ENCODE measurements around the gene ZNF367.

ZNF367 gene

DNA sequence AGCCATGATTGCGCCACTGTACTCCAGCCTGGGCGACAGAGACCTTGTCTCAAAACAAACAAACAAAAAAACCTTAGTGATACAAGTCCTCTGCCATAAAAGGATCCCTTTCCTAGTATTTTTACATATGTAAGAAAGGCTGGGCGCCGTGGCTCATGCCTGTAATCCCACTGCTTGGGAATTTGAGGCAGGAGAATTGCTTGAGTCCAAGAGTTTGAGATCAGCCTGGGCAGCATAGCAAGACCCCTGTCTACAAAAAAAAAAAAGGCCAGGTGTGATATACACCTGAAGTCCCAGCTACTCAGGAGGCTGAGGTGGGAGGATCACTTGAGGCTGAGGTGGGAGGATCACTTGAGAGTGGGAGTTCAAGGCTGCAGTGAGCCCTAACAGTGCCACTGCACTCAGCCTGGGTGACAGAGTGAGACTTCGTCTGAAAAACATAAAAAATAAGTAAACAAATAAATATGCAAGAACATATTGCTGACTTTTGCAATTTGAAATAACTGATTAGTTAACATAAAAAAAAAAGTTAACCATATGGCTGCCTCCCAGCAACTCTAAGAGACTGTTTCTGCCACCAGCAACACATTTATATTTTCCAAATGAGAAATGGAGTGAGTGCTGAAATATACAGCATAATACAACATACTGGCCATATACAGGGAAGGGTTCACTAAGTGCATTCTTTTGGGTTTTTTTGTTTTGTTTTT lies 6.9 kb downstream of the ZNF367 start:
- TF ChIP-seq SIN3A (IDR thresholded peaks at IDR 0.05; ENCODE audit: borderline replicate concordance, insufficient read depth, low read length) (no peak), TAF1 (IDR thresholded peaks at IDR 0.05; ENCODE audit: borderline replicate concordance, insufficient read depth, low read length) (no peak), POLR2AphosphoS5 (IDR thresholded peaks at IDR 0.05; ENCODE audit: low read depth, low read length) (no peak), FOXP2 (optimal IDR thresholded peaks at IDR 0.05; ENCODE audit: borderline replicate concordance, extremely low read depth, extremely low read length, insufficient read depth) (no peak)
- TF ChIP-seq, protein P1, sequence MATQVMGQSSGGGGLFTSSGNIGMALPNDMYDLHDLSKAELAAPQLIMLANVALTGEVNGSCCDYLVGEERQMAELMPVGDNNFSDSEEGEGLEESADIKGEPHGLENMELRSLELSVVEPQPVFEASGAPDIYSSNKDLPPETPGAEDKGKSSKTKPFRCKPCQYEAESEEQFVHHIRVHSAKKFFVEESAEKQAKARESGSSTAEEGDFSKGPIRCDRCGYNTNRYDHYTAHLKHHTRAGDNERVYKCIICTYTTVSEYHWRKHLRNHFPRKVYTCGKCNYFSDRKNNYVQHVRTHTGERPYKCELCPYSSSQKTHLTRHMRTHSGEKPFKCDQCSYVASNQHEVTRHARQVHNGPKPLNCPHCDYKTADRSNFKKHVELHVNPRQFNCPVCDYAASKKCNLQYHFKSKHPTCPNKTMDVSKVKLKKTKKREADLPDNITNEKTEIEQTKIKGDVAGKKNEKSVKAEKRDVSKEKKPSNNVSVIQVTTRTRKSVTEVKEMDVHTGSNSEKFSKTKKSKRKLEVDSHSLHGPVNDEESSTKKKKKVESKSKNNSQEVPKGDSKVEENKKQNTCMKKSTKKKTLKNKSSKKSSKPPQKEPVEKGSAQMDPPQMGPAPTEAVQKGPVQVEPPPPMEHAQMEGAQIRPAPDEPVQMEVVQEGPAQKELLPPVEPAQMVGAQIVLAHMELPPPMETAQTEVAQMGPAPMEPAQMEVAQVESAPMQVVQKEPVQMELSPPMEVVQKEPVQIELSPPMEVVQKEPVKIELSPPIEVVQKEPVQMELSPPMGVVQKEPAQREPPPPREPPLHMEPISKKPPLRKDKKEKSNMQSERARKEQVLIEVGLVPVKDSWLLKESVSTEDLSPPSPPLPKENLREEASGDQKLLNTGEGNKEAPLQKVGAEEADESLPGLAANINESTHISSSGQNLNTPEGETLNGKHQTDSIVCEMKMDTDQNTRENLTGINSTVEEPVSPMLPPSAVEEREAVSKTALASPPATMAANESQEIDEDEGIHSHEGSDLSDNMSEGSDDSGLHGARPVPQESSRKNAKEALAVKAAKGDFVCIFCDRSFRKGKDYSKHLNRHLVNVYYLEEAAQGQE (IDR thresholded peaks at IDR 0.05; ENCODE audit: insufficient read depth in 1 of 2, low read depth in 2 of 2, low read length in 2 of 2), result no peak

DNA sequence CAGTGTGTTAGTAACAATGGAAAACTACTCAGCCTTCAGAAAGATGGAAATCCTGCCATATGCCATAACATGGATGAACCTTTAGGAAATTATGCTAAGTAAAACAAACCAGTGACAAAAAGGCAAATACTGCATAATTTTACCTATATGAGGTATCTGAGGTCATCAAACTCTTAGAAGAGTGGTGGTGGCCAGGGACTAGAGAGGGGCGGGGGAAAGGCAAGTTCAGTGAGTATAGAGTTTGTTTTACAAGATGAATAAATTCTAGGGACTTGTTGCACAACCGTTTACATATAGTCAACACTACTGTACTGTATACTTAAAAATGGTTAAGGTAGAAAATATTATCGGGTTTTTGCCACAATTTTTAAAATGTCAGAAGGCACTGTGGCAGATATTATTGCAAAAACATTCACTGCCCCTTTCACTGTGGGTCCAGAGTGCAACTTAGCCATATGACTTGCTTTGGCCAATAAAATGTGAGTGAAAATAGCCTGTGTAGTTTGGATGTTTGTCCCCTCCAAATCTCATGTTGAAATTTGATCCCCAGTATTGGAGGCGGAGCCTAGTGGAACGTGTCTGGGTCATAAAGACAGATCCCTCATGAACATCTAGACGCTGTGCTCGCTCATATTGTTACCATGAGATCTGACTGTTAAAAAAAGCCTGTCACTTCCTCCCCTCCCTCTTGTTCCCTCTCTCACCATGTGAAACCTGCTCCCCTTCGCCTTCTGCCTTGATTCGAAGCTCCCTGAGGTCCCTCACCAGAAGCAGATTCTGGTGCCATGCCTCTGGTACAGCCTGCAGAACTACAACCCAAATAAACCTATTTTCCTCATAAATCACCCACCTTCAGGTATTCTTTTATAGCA lies 9.5 kb downstream of the ZNF367 start:
- TF ChIP-seq TAF1 (IDR thresholded peaks at IDR 0.05; ENCODE audit: borderline replicate concordance, insufficient read depth, low read length) (no peak), POLR2AphosphoS5 (IDR thresholded peaks at IDR 0.05; ENCODE audit: low read depth, low read length) (no peak), FOXP2 (optimal IDR thresholded peaks at IDR 0.05; ENCODE audit: borderline replicate concordance, extremely low read depth, extremely low read length, insufficient read depth) (no peak), SIN3A (IDR thresholded peaks at IDR 0.05; ENCODE audit: borderline replicate concordance, insufficient read depth, low read length) (no peak)
- TF ChIP-seq, protein P1 (IDR thresholded peaks at IDR 0.05; ENCODE audit: insufficient read depth in 1 of 2, low read depth in 2 of 2, low read length in 2 of 2), result no peak

DNA sequence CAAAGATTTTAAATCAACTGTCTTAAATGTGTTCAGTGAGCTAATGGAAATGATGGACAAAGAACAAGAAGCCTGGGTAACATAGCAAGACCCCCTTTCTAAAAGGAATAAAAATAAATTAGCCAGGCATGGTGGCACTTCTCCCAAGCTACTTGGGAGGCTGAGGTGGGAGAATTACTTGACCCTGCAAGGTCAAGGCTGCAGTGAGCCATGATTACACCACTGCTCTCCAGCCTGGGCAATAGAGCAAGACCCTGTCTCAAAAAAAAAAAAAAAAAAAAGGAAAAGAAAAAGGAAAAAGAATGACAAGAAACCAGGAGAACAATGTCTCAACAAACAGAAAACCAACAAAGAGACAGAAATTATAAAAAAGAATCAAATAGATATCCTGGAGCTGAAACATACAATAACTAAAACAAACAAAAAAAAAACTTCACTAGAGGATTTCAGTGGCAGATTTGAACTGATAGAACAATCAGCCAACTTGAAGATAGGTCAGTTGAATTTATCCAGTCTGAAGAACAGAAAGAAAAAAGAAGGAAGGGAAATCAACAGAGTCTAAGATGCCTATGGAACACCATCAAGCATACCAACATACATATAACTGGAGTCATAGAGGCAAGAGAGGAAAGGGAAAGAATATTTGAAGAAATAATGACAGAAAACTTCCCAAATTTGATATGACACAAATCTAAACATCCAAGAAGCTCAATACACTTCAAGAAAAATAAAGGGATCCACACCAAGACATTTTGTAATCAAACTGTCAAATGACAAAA lies 17.8 kb downstream of the ZNF367 start:
- no peak for TF ChIP-seq POLR2AphosphoS5 (IDR thresholded peaks at IDR 0.05; ENCODE audit: low read depth, low read length)
- TF ChIP-seq SIN3A (IDR thresholded peaks at IDR 0.05; ENCODE audit: borderline replicate concordance, insufficient read depth, low read length), result no peak
- TF ChIP-seq FOXP2 (optimal IDR thresholded peaks at IDR 0.05; ENCODE audit: borderline replicate concordance, extremely low read depth, extremely low read length, insufficient read depth), result no peak
- no peak for TF ChIP-seq TAF1 (IDR thresholded peaks at IDR 0.05; ENCODE audit: borderline replicate concordance, insufficient read depth, low read length)

DNA sequence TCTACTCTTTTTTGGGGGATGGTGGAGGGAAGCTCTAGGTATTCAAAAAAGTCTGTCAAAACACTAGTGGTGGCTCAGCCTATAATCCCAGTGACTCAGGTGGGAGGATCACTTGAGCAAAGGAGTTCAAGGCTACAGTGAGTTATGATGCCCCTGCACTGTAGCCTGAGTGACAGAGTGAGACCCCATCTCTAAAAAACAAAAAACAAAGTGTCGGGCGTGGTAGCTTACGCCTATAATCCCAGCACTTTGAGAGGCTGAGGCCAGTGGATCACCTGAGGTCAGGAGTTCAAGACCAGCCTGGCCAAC lies 18.9 kb downstream of the ZNF367 start:
- no peak for TF ChIP-seq POLR2AphosphoS5 (IDR thresholded peaks at IDR 0.05; ENCODE audit: low read depth, low read length)
- TF ChIP-seq, protein P1 (IDR thresholded peaks at IDR 0.05; ENCODE audit: insufficient read depth in 1 of 2, low read depth in 2 of 2, low read length in 2 of 2), result no peak
- no peak for TF ChIP-seq FOXP2 (optimal IDR thresholded peaks at IDR 0.05; ENCODE audit: borderline replicate concordance, extremely low read depth, extremely low read length, insufficient read depth)
- TF ChIP-seq TAF1 (IDR thresholded peaks at IDR 0.05; ENCODE audit: borderline replicate concordance, insufficient read depth, low read length), result no peak
- TF ChIP-seq SIN3A (IDR thresholded peaks at IDR 0.05; ENCODE audit: borderline replicate concordance, insufficient read depth, low read length), result no peak

All from PFSK-1 (cell line).